Trophoblast cell (in vitro differentiated cells and primary cell): ENCODE results near the gene ATG12.

Experiments used
- DNase-seq, 2 donors: peaks; one replicate each; pipeline ENCODE4 v3.0.0-alpha.2; 2016
- H2AFZ ChIP-seq: 2 replicates; pipeline ENCODE4 v1.6.1; 2013; ENCODE audit warnings: low read length, moderate library complexity, mild to moderate bottlenecking; ENCODE audit not compliant: insufficient read depth, poor library complexity
- H2AK5ac ChIP-seq: 2 replicates; pipeline ENCODE4 v1.6.1; 2013; ENCODE audit warnings: mild to moderate bottlenecking, low read length
- H2BK120ac ChIP-seq: 2 replicates; pipeline ENCODE4 v1.6.1; 2013; ENCODE audit warnings: low read length, mild to moderate bottlenecking, moderate library complexity; ENCODE audit not compliant: insufficient read depth, poor library complexity
- H2BK12ac ChIP-seq: 2 replicates; pipeline ENCODE4 v1.6.1; 2013; ENCODE audit warnings: mild to moderate bottlenecking, low read length, moderate library complexity
- H2BK5ac ChIP-seq: 2 replicates; pipeline ENCODE4 v1.6.1; 2013; ENCODE audit warnings: low read length, low read depth, moderate library complexity, mild to moderate bottlenecking; ENCODE audit not compliant: poor library complexity
- H3K14ac ChIP-seq: 2 replicates; pipeline ENCODE4 v1.6.1; 2013; ENCODE audit warnings: mild to moderate bottlenecking, low read length
- H3K18ac ChIP-seq: 2 replicates; pipeline ENCODE4 v1.6.1; 2013; ENCODE audit warnings: mild to moderate bottlenecking, low read length
- H3K23ac ChIP-seq: 2 replicates; pipeline ENCODE4 v1.6.1; 2013; ENCODE audit warnings: low read length
- H3K27ac ChIP-seq: 2 replicates; pipeline ENCODE4 v1.5.1; 2013; ENCODE audit warnings: low read depth, mild to moderate bottlenecking, inconsistent platforms, low read length, moderate library complexity
- H3K27me3 ChIP-seq: 2 replicates; pipeline ENCODE4 v1.6.1; 2013; ENCODE audit warnings: inconsistent platforms, mild to moderate bottlenecking, low read length, moderate library complexity; ENCODE audit not compliant: insufficient read depth
- H3K36me3 ChIP-seq, 2 experiments: 1 replicate in 1 of 2; 2 replicates in 1 of 2; pipeline ENCODE4 v1.6.1; 2013; ENCODE audit warnings: low read length in 2 of 2, mild to moderate bottlenecking in 2 of 2, moderate library complexity in 1 of 2; ENCODE audit not compliant: insufficient read depth in 2 of 2, control insufficient read depth in 1 of 2
- H3K4ac ChIP-seq: 2 replicates; pipeline ENCODE4 v1.6.1; 2013; ENCODE audit warnings: low read depth, mild to moderate bottlenecking, low read length, moderate library complexity
- H3K4me1 ChIP-seq, 2 experiments: 1 replicate in 1 of 2; 2 replicates in 1 of 2; pipeline ENCODE4 v1.6.1; 2013; ENCODE audit warnings: low read length in 2 of 2, mild to moderate bottlenecking in 2 of 2, moderate library complexity in 1 of 2; ENCODE audit not compliant: insufficient read depth in 2 of 2, control insufficient read depth in 1 of 2
- H3K4me2 ChIP-seq: 2 replicates; pipeline ENCODE4 v1.6.1; 2013; ENCODE audit warnings: inconsistent platforms, mild to moderate bottlenecking, low read length, moderate library complexity
- H3K4me3 ChIP-seq: 2 replicates; pipeline ENCODE4 v1.5.1; 2013; ENCODE audit warnings: mild to moderate bottlenecking, low read depth, low read length, inconsistent platforms
- H3K79me1 ChIP-seq: one replicate; pipeline ENCODE4 v1.6.1; 2013; ENCODE audit warnings: low read length
- H3K79me2 ChIP-seq: 2 replicates; pipeline ENCODE4 v1.6.1; 2013; ENCODE audit warnings: low read length, mild to moderate bottlenecking; ENCODE audit not compliant: control insufficient read depth, insufficient read depth, poor library complexity
- H3K9ac ChIP-seq: 2 replicates; pipeline ENCODE4 v1.6.1; 2013; ENCODE audit warnings: mild to moderate bottlenecking, low read length
- H3K9me3 ChIP-seq: 2 replicates; pipeline ENCODE4 v1.6.1; 2013; ENCODE audit warnings: low read depth, mild to moderate bottlenecking, control low read depth, inconsistent platforms, low read length; ENCODE audit not compliant: insufficient read depth
- H4K12ac ChIP-seq: 2 replicates; pipeline ENCODE4 v1.6.1; 2013; ENCODE audit warnings: low read depth, mild to moderate bottlenecking, low read length, moderate library complexity
- H4K8ac ChIP-seq: 2 replicates; pipeline ENCODE4 v1.6.1; 2013; ENCODE audit warnings: low read depth, mild to moderate bottlenecking, low read length, moderate library complexity
- H4K91ac ChIP-seq: one replicate; pipeline ENCODE4 v1.6.1; 2013; ENCODE audit warnings: low read depth, mild to moderate bottlenecking, low read length, moderate library complexity
- WGBS: extraction: QIAGEN DNeasy Blood & Tissue Kit; methylation state at CpG from one replicate; pipeline ENCODE4 v1.1.7; 2013; ENCODE audit warnings: missing lambda C conversion rate; ENCODE audit not compliant: insufficient read length, insufficient coverage; ENCODE audit errors: extremely low coverage; 5-methylcytosine and 5-hydroxymethylcytosine counted together

The ATG12 gene

GRCh38 chr5:115796656-115797055, 44.7 kb downstream of the ATG12 start:
- Histone ChIP-seq H2BK120ac (no peak overlapping the region), H3K4me3 (no peak overlapping the region), H3K14ac (no peak overlapping the region), H4K12ac (no peak overlapping the region), H3K79me2 (no peaks in the 10 kb centered on the region), H3K9ac (no peak overlapping the region), H3K79me1 (no peaks in the 10 kb centered on the region), H3K4ac (no peak overlapping the region), H3K36me3 (no peaks in the 10 kb centered on the region), H3K4me1 (peaks cover 0 to 5% of the 10 kb centered on the region in 2 experiments), H4K91ac (no peak overlapping the region), H2BK5ac (no peak overlapping the region), H3K4me2 (no peak overlapping the region), H3K18ac (no peak overlapping the region), H2AK5ac (no peak overlapping the region), H4K8ac (no peak overlapping the region), H2AFZ (no peak overlapping the region), H3K27me3 (no peaks in the 10 kb centered on the region), H3K23ac (no peak overlapping the region), H2BK12ac (no peak overlapping the region), H3K27ac (no peak overlapping the region), H3K9me3 (no peaks in the 10 kb centered on the region)
- WGBS: no CpG with 5 or more reads among the region's 3 CpGs
- no peak for DNase-seq

GRCh38 chr5:115795700-115796099, 45.7 kb downstream of the ATG12 start:
- no peak overlapping the region for H3K14ac ChIP-seq
- H3K36me3 ChIP-seq: no peaks in the 10 kb centered on the region
- H2AFZ ChIP-seq: no peak overlapping the region
- H2BK5ac ChIP-seq: no peak overlapping the region
- H2BK12ac ChIP-seq: no peak overlapping the region
- no CpG with 5 or more reads among the region's 1 CpG for WGBS
- H3K4me1 ChIP-seq: peaks cover 0 to 5% of the 10 kb centered on the region in 2 experiments
- no peak overlapping the region for H4K12ac ChIP-seq
- no peak overlapping the region for H3K27ac ChIP-seq
- no peak overlapping the region for H3K4me2 ChIP-seq
- H2AK5ac ChIP-seq: no peak overlapping the region
- H3K9me3 ChIP-seq: no peaks in the 10 kb centered on the region
- H4K91ac ChIP-seq: no peak overlapping the region
- no peak overlapping the region for H3K9ac ChIP-seq
- no peak overlapping the region for H3K4ac ChIP-seq
- H3K79me2 ChIP-seq: no peaks in the 10 kb centered on the region
- no peak overlapping the region for H4K8ac ChIP-seq
- H3K4me3 ChIP-seq: no peak overlapping the region
- no peaks in the 10 kb centered on the region for H3K27me3 ChIP-seq
- H3K18ac ChIP-seq: no peak overlapping the region
- no peaks in the 10 kb centered on the region for H3K79me1 ChIP-seq
- no peak overlapping the region for H3K23ac ChIP-seq
- H2BK120ac ChIP-seq: no peak overlapping the region
- no peak for DNase-seq

- Histone ChIP-seq H2BK12ac (no peak overlapping the region), H3K79me1 (no peaks in the 10 kb centered on the region), H3K18ac (no peak overlapping the region), H3K14ac (no peak overlapping the region), H3K23ac (no peak overlapping the region), H3K4me1 (no peaks in the 10 kb centered on the region), H2AFZ (no peak overlapping the region), H3K4me2 (no peak overlapping the region), H2AK5ac (no peak overlapping the region), H3K9me3 (no peaks in the 10 kb centered on the region), H3K4me3 (no peak overlapping the region), H4K8ac (no peak overlapping the region), H3K27ac (no peak overlapping the region), H2BK5ac (no peak overlapping the region), H3K4ac (no peak overlapping the region), H4K12ac (no peak overlapping the region), H4K91ac (no peak overlapping the region), H3K36me3 (no peaks in the 10 kb centered on the region), H3K9ac (no peak overlapping the region), H2BK120ac (no peak overlapping the region), H3K27me3 (no peaks in the 10 kb centered on the region), H3K79me2 (no peaks in the 10 kb centered on the region)
- WGBS: no CpG with 5 or more reads among the region's 1 CpG
- no peak for DNase-seq
Measured at GRCh38 chr5:115788440-115788839, 52.9 kb downstream of the ATG12 start.

- no peak overlapping the region for H3K27ac ChIP-seq
- no peak overlapping the region for H2BK12ac ChIP-seq
- no peak overlapping the region for H2BK120ac ChIP-seq
- no CpG with 5 or more reads among the region's 1 CpG for WGBS
- H4K12ac ChIP-seq: no peak overlapping the region
- H2AK5ac ChIP-seq: no peak overlapping the region
- no peaks in the 10 kb centered on the region for H3K27me3 ChIP-seq
- H3K4me3 ChIP-seq: no peak overlapping the region
- H3K79me1 ChIP-seq: no peaks in the 10 kb centered on the region
- no peaks in the 10 kb centered on the region for H3K9me3 ChIP-seq
- no peaks in the 10 kb centered on the region for H3K36me3 ChIP-seq
- no peak overlapping the region for H3K4ac ChIP-seq
- H2BK5ac ChIP-seq: no peak overlapping the region
- H4K91ac ChIP-seq: no peak overlapping the region
- no peaks in the 10 kb centered on the region for H3K79me2 ChIP-seq
- no peak overlapping the region for H3K23ac ChIP-seq
- DNase-seq: no peak
- H3K4me2 ChIP-seq: no peak overlapping the region
- no peak overlapping the region for H4K8ac ChIP-seq
- H2AFZ ChIP-seq: no peak overlapping the region
- H3K18ac ChIP-seq: no peak overlapping the region
- H3K4me1 ChIP-seq: no peaks in the 10 kb centered on the region
- no peak overlapping the region for H3K14ac ChIP-seq
- no peak overlapping the region for H3K9ac ChIP-seq
Measured at GRCh38 chr5:115787426-115787825, 53.9 kb downstream of the ATG12 start.
